Bronchial epithelial cell (primary cell): Measurements from ENCODE around the gene LILRA5. TPM values are rescaled to one million over a fixed set of nuclear protein-coding genes. Genes with fewer than 3 reads are reported as not detected.

Experiments
- DNase-seq: peaks from one replicate; pipeline ENCODE4 v3.0.0-alpha.2; 2010; ENCODE audit warnings: low read depth
- FAIRE-seq: peaks from 2 replicates; lab custom pipeline; 2011; peaks lifted over from hg19 to GRCh38; lab: Jason Lieb, UNC
- H3K27me3 ChIP-seq: 2 replicates; pipeline ENCODE4 v1.5.1; 2011; ENCODE audit warnings: low read length; ENCODE audit not compliant: control insufficient read depth, insufficient read depth
- H3K36me3 ChIP-seq: 2 replicates; pipeline ENCODE4 v1.5.1; 2011; ENCODE audit warnings: low read length; ENCODE audit not compliant: control insufficient read depth, insufficient read depth
- H3K4me3 ChIP-seq: 2 replicates; pipeline ENCODE4 v1.5.1; 2011; ENCODE audit warnings: mild to moderate bottlenecking, low read depth, low read length, control low read depth
- CTCF ChIP-seq: IDR thresholded peaks from 2 replicates; pipeline ENCODE4 v1.5.1; 2011; ENCODE audit warnings: mild to moderate bottlenecking, moderate library complexity, low read length, control low read depth, inconsistent platforms; ENCODE audit not compliant: insufficient read depth, severe bottlenecking
- total RNA-seq: library from RNA; depleted of rRNA; stranded (reverse); fragments of >200 nt; gene quantifications from 2 replicates; pipeline ENCODE4 v1.2.1, GENCODE V29; 2014

LILRA5 gene
- total RNA-seq, 1 donor from 2014 or later, result not detected

GRCh38 chr19:54335979-54336892, 23.3 kb upstream of the LILRA5 start:
- no peaks in the 10 kb centered on the region for H3K27me3 ChIP-seq
- no peak for DNase-seq

GRCh38 chr19:54335164-54335563, 22.2 kb upstream of the LILRA5 start:
- Histone ChIP-seq H3K27me3 (no peaks in the 10 kb centered on the region), H3K36me3 (no peaks in the 10 kb centered on the region), H3K4me3 (no peak overlapping the region)
- DNase-seq, result no peak
- FAIRE-seq, result no peak
- no peak for TF ChIP-seq CTCF

More at GRCh38 chr19:54335979-54336892, 23.3 kb upstream of the LILRA5 start:
- H3K4me3 ChIP-seq, result no peak overlapping the region
- H3K36me3 ChIP-seq, result no peaks in the 10 kb centered on the region
- FAIRE-seq, result no peak
- no peak for TF ChIP-seq CTCF

DNA sequence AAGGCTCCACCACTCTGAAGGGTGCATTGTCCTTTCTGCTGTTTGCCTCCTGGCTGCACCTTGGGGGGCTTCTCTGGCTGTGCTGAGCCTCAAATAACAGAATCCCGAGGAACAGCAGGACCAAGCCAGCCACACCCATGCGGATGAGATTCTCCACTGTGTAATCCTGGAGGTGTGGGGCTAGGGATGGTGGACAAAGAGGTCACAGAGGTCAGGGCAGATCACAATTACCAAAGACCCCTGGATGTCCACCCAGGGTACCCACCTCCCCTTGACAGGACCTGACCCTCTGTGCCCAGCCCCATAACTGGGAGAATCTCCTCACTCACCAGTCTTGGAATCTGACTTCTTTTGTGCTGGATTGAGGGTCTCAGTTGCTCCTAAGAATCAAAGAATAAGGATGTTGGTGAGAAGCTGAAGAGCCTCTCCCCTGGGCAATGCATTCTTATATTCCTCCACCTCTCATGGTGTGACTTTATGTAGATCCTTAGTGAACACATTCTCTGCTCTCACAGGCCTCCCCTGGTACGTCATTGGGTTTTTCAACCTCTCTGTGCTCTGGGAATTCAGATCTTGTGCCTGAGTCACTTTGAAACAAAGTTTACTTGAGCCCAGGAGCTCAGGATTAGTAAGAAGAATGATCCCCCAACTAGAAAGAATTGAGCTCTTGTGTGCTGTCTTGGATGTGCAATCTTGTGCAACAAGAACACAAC, 20.8 kb upstream of the LILRA5 start:
- Histone ChIP-seq H3K36me3 (no peaks in the 10 kb centered on the region), H3K4me3 (no peak overlapping the region), H3K27me3 (no peaks in the 10 kb centered on the region)
- no peak for TF ChIP-seq CTCF
- DNase-seq (no peak), FAIRE-seq (no peak)

DNA sequence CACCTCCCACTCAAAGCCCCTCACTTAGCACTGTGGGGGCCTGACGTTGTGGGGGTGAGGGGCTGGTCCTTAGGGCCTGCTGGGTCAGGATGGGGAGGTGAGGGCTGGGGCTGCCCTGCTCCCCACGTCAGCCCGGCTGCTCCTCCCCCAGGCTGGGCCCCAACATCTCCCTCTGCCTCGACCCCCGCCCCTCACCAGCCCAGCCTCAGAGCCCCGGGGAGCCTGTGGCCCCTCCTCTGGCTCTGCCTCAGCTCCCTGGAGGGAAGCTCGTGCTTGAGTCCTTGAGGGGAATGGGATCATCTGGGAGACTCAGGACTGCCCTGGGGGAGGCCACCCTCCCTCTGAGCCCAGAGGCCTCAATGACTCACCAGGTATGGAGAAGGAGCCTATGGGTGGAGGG, 19.2 kb upstream of the LILRA5 start:
- no peak for TF ChIP-seq CTCF
- DNase-seq, result no peak
- no peaks in the 10 kb centered on the region for H3K27me3 ChIP-seq
- no peak overlapping the region for H3K4me3 ChIP-seq
- no peak for FAIRE-seq
- no peaks in the 10 kb centered on the region for H3K36me3 ChIP-seq

DNA sequence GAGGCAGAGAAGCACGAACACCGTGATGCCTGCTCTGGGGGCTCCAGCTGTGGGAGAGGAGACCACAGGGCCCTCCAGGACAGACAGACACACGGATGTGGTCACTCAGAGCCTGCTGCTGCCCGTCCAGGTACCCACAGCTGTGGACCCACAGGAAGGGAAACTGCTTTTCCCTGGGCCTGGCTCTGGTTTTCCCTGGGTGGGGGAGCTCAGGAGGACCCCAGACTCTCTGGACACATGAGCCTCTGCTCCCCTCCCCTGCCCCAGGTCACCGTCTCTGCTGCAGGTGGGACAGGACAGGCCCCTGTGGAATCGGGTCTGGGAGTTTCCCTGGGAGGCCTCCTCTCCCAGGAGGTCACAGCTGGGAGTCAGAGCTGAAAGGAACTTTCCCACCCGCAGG, 18.7 kb upstream of the LILRA5 start:
- no peak for FAIRE-seq
- Histone ChIP-seq H3K27me3 (no peaks in the 10 kb centered on the region), H3K4me3 (no peak overlapping the region), H3K36me3 (no peaks in the 10 kb centered on the region)
- DNase-seq, result no peak
- no peak for TF ChIP-seq CTCF
